Esophagus mucosa (tissue), 1 donor: ENCODE data around the gene CBLN1. TPM values are rescaled to one million over a fixed set of nuclear protein-coding genes. Genes with fewer than 3 reads are reported as not detected.
"Not testable (repeated sequence)": the region's sequence is repeated elsewhere in the genome, so short reads cannot be mapped to it uniquely, and the experiment has no call there.

Source experiments
- ATAC-seq: fragments of 200-7000 bp; cut with Tn5 transposase; one replicate; pipeline ENCODE4 v1.9.1; 2020
- total RNA-seq: library from RNA; stranded (reverse); gene quantifications from one replicate; pipeline ENCODE4 v1.2.4, GENCODE V29; 2023
- donor health status: DM: yes; HTN: yes; CAD: no.

Gene CBLN1
- total RNA-seq, 1 donor from 2014 or later = 0.36 TPM

- ATAC-seq = no peak
Observed at GRCh38 chr16:49277386-49277742, 4.3 kb downstream of the CBLN1 start.

- ATAC-seq = no peak
Observed at GRCh38 chr16:49276646-49277385, 4.8 kb downstream of the CBLN1 start.

GRCh38 chr16:49275870-49276269 is 5.8 kb downstream of the CBLN1 start:
- ATAC-seq = no peak

GRCh38 chr16:49275050-49275730 is 6.4 kb downstream of the CBLN1 start:
- no peak for ATAC-seq

- no peak for ATAC-seq
Observed at GRCh38 chr16:49274591-49274990, 7.0 kb downstream of the CBLN1 start.

DNA sequence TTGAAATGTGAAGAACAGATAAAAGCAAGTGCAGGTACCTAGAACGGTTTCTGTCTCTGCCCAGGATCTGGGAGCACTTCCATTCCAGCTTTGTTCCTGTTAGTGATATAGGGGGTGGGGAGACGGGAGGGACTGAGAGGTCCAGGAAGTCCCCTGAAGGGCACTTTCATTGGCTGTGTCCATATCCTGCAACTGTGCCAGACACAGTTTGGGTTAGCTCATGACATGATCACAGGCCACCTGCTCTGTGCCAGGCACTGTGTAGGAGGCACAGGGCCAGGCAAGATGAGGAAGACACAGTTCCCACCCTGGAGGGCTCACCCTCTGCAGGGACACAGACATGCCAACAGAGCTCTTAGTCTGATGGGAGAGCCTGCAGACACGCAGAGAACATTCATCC is 7.9 kb downstream of the CBLN1 start:
- ATAC-seq = no peak

DNA sequence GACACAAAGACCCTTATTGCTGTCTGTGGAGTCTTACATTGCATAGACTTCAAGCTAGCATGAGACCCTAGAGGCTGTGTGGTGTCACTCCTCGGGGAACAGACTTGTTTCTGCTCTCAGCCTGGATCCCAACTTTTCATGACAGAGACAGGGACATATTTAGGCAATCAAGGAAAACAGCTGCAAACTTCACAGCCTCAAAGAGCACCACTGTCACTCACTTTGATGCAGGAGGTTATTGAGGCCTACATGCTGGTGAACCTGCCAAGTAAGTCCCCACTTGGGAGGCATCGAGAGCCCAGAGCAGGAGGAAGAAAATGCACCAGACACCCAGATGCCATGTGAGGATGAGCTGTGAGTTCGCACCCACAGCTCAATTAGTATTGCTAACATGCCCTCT is 10.3 kb downstream of the CBLN1 start:
- no peak for ATAC-seq

GRCh38 chr16:49269201-49269600 is 12.4 kb downstream of the CBLN1 start:
- ATAC-seq = no peak

DNA sequence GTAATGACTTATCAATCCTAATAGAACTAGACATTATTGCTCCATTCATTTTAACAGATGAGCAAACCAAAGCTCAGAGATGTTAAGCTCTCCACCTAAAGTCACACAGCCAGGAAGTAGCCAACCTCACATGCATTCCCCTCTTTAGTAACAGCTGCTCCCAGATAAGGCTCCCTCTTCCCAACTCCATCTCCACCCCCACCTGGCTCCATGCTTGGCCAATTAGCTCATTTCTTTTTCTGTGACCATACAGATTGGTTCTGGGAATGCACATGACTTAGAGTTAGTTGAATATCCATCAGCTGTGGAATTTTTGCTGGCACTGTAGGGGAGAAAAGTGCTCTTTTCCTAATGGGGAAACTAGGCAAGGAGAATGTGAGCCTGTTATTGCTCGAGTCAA is 13.0 kb downstream of the CBLN1 start:
- ATAC-seq = no peak

DNA sequence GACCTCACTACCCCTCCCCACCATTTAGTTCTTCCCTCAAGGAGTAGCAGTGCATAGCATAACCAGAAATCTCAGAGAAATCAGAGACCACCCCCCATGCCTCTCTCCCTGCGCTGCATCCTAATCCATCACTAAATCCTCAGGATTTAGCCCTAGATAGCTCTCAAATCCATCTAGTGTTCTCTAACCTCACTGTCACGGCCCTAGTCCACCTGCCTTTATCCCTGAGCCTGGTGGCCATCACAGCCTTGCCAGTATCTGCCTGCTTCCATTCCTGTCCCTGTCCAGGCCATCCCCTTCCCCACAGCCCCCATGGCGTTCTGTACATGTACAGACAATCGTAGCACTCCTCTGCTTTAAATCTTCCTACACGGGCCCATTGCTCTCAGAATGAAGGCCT is 19.1 kb downstream of the CBLN1 start:
- ATAC-seq = no peak

DNA sequence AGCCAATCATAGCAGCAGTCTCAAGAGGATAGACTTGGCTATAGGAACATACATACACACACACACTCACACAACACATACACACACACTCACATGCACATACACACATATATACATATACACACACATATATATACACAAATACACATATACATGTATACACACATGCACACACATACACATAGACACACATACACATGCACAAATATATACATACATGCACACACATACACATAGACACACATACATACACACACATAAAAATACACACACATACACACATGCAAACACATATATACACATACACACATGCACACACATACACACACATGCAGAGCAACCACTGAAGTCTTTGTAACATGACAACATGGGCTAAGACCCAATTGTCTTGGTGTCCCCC is 19.7 kb downstream of the CBLN1 start:
- ATAC-seq = no peak

DNA sequence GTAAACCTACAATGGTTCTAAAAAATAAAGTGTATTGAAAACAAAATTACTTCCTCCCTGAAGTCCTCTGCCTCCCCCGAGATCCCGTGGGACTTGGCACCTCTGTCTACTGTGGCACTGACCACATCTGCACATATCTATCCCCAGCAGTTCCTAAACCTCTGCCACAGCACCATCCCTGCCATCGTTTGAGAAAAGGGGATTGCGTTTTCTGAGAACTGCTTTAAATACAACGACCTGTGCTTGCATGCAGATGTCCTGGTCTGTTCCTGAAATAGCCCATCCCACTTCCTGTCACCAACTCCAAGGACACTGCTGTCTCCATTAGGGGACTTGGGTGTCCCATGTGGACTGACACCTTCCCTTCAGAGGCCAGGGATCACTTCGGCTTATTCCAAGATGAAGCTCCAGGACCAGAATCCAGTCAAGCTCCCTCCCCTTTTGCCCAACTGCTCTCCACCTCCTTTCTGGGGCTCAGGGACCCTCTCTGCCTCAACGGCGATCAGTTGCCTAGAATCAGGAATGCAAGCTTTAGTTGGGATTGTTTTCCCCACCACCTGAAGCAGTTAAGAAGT is 20.6 kb downstream of the CBLN1 start:
- ATAC-seq = no peak

DNA sequence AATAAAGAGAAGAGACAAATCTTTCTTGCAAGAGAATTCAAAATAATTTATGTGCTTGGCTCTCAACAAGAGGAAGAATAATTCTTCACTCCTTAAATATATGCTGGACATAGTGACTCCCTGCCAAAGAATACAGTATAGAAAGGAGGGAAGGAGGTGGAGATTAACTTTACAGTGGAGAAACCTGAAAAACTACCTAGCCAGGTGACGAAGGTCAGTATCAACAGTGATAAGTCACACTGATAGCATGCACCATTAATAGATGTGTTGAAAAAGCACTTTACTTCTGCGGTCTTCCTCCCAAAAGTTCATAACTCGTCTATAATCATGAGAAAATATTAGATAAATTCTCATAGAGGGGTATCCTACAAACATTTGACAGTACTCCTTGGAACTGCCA is 21.4 kb downstream of the CBLN1 start:
- no peak for ATAC-seq

DNA sequence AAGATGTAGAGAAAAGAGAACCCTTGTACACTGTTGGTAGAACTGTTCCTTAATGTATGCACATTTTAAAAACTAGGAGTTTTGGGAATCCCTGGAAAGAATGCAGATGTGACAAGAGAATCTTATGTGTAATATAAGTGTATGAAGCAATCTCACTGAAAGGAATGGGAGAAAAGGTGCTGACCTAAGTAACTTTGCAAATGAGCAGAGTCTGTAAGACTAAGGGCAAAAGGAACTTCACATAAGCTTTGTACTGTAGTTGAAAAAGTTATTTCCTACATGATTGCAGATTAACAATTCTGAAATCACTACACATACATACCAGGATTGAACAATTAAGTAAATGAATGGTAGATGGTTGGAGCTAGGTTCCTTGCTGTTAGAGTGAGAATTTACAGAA is 22.3 kb downstream of the CBLN1 start:
- no peak for ATAC-seq

DNA sequence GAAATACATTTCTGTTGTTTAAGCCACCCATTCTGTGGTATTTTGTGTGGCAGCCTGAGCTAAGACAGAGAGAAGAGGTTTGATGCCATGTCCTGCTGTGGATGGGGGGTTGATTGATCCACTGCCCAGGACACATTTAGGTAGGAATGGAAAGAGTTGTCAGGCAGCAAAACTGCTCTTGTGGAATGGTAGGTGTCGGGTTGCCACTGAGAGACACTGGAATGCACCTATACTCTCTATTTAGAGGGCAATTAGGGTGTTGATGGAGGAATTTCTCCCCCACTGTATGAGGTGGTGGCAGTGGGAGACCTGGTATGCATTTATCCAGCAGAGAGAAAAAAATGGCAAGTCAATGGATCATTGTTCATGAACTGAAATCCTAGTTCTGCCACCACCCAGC is 30.9 kb downstream of the CBLN1 start:
- ATAC-seq = no peak

DNA sequence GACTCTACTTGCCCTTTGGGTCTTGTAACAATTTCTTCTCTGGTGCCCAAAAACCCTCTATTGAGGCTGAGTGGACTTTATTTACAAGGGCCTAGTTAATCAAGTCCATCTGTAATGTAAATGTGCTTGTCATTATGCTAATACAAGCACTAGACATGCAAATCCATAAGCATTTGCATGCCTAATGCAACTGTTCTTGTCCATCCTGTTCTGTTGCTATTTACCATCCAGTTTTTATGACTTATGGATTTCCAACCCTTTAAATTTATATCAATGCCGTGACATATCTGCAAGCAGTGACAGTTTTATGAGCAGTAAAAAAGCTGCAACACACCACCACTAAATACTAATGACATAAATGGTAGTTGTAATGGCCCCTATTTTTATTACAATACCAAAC is 33.4 kb downstream of the CBLN1 start:
- no peak for ATAC-seq

DNA sequence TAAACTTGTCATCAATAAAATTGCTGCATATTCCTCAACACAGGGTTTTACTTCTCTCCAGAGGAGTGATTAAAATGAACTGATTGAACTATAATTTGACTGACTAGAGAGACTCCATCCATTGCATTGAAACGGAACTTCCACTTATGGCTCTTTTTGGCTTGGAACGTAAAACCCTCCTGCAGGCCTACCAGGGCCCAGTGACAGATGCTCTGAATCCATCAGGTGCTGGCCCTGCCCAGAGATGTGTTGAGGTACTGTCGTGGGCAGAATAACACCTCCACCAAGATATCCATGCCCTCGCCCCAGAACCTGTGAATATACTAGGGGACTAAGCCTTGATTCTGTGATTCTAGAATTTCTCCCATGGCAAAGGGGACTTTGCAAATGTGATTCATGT is 45.4 kb downstream of the CBLN1 start:
- no peak for ATAC-seq

DNA sequence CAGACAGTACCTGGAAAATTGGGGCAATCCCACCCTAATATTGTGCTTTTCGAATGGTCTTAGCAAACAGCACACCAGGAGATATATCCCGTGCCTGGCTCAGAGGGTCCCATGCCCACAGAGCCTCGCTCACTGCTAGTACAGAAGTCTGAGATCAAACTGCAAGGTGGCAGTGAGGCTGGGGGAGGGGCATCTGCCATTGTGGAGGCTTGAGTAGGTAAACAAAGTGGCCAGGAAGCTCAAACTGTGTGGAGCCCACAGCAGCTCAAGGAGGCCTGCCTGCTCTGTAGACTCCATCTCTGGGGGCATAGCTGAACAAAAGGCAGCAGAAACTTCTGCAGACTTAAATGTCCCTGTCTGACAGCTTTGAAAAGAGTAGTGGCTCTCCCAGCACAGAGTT is 53.3 kb downstream of the CBLN1 start:
- ATAC-seq = not testable (repeated sequence)

Other genes with a start within 250 kb of the CBLN1 start
- not detected for gene C16orf78, start 92.0 kb upstream of the CBLN1 start, total RNA-seq